Activated T-cell treated with anti-CD3 and anti-CD28 coated beads, Interleukin-2, amount 50 U/mL, for 4 hours (primary cell): Measurements from ENCODE around the gene COPB2. TPM values are rescaled to one million over a fixed set of nuclear protein-coding genes. Genes with fewer than 3 reads are reported as not detected.
"Not testable (repeated sequence)": the region's sequence is repeated elsewhere in the genome, so short reads cannot be mapped to it uniquely, and the experiment has no call there.

ENCODE experiments used
- ATAC-seq, 2 donors: fragments of 200-7000 bp; cut with Tn5 transposase; one replicate each; pipeline ENCODE4 v1.10.0; 2021
- DNase-seq: peaks from one replicate; pipeline ENCODE4 v3.0.0-alpha.2; 2020
- H3K27me3 Mint-ChIP-seq: one replicate; pipeline ENCODE4 v1.8.0; 2021; ENCODE audit warnings: low read depth, mixed read lengths
- H3K36me3 Mint-ChIP-seq: one replicate; pipeline ENCODE4 v1.8.0; 2022; ENCODE audit warnings: mixed read lengths; ENCODE audit not compliant: insufficient read depth
- H3K4me1 Mint-ChIP-seq: one replicate; pipeline ENCODE4 v1.8.0; 2021; ENCODE audit warnings: low read depth, mixed read lengths
- H3K4me3 Mint-ChIP-seq: one replicate; pipeline ENCODE4 v1.8.0; 2021; ENCODE audit warnings: mild to moderate bottlenecking, moderate library complexity, mixed read lengths
- H3K9me3 Mint-ChIP-seq: one replicate; pipeline ENCODE4 v1.8.0; 2021; ENCODE audit warnings: mixed read lengths
- total RNA-seq, 3 donors: library from RNA; stranded (reverse); gene quantifications; one replicate each; pipeline ENCODE4 v1.2.1, GENCODE V29; 2021

COPB2 gene
- total RNA-seq, result 10 to 100 TPM; 83.3 to 89.1 (median 87.2) TPM

DNA sequence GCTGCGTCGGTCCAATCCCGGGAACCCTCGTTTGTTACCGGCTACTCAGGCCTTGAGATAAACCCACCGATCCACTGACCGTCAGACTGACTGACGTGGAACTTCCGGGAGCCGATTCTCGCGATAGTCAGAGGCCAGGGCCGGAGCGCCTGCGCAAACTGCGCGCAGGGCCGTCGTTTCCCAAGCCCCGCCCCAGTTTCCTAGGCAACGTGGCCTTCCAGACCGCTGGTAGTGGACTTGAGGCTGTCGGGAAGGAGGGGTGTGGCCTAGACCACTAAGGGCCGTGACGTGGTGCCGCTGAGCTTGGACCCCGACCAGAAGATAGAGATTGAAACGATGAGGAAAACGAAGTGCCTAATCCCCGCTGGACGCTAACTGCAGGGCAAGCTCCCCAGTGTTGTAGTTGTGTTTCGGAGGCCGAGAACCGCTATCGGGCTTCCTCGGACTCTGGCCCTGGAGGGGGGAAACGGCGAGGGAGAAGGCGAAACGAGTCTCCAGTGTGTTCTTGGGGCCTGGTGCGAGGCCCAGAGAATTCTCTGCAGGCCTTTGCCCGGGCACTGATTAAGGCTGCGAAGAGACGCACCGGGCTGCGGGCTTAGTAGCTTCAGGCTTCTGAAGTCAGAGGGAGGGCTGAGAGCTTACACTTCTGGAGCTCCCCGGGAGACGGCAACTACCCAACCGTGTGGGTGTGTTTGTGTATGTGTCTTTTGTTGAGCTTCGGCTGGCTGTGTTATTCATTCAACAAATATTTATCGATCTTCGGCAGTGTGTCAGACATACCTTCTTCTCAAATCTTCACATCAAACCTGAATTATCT lies at the start of gene COPB2:
COPB2 (minus strand) TSS at position 96 of the 817 bp plus-strand sequence. CDS start 97 bp downstream, outside the sequence.
- peaks cover 41% of the 10 kb centered on the region for H3K4me1 Mint-ChIP-seq
- peak; percentile 95 for ATAC-seq
- no peaks in the 10 kb centered on the region for H3K27me3 Mint-ChIP-seq
- peaks cover 2% of the 10 kb centered on the region for H3K36me3 Mint-ChIP-seq
- peak; percentile 95 for DNase-seq
- no peaks in the 10 kb centered on the region for H3K9me3 Mint-ChIP-seq
- H3K4me3 Mint-ChIP-seq, result peak within 1 kb of the TSS; percentile 96

DNA sequence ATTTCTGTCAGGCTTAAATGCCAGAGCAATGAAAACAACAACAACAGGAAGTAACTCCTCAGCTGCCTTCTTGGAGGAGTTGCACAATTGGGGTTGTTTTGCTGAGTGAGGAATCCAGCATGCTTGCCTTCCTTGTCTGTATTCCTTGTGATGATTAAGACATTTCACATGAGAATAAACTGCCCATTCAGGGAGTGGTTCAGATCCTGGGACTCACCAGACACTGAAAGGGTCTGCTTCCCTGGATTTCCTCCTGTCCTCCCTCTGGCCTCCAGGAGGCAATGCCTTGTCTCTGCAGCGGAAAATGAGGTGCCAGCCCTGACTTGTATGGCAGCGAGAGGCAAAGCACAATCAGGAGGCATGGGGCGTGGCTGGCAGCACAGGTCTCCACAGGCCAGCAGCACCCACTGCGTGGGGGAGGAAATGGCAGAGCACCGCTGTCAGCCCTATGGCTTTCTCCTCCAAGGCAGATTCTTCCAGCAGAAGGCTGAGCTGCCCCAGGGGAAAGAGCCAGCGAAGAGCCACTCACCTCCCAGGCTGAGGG lies 45.4 kb upstream of the COPB2 start:
- no peaks in the 10 kb centered on the region for H3K4me1 Mint-ChIP-seq
- H3K9me3 Mint-ChIP-seq, result no peaks in the 10 kb centered on the region

DNA sequence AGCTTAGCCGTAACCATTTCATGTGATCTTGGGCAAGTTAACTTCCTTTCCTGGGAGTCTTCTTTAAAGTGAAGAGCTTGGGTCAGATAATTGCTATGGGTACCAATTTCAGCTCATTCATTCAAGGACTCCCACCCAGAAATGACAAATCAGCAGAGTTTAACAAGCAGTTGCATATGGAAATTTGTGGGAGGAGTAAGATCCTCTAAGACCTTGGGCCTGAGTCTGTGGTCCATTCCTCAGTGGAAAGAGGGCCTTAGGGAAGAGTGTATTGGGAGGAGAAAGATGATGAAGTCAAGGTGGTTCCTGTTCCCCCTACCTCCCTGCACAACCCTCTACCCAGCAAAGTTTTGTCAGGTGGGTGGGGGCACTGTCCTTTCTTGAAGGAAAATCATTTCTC lies 44.8 kb upstream of the COPB2 start:
- Mint-ChIP-seq H3K36me3 (peaks cover 6% of the 10 kb centered on the region), H3K4me1 (no peaks in the 10 kb centered on the region), H3K9me3 (no peaks in the 10 kb centered on the region), H3K27me3 (no peaks in the 10 kb centered on the region), H3K4me3 (no peak overlapping the region)
- ATAC-seq (no peak), DNase-seq (no peak)

More for the DNA sequence above, 45.4 kb upstream of the COPB2 start:
- Mint-ChIP-seq H3K4me3 (no peak overlapping the region), H3K36me3 (peaks cover 6% of the 10 kb centered on the region), H3K27me3 (no peaks in the 10 kb centered on the region)
- ATAC-seq, result no peak
- no peak for DNase-seq

DNA sequence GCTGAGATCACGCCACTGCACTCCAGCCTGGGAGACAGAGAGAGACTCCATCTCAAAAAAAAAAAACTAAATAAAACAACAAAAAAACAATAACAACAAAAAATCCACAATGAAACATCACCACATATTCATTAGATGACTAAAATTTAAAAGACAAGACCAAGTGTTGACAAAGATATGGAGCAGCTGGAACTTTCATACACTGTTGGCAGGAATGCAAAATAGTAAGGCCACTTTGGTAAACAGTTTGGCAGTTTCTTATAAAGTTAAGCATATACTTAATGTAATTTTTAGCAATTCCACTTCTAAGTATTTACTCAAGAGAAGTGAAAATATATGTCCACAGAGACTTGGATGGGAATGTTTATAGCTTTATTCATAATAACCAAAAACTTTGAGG lies 43.6 kb upstream of the COPB2 start:
- Mint-ChIP-seq H3K4me3 (no peak overlapping the region), H3K9me3 (no peaks in the 10 kb centered on the region), H3K27me3 (no peaks in the 10 kb centered on the region), H3K36me3 (peaks cover 6% of the 10 kb centered on the region), H3K4me1 (no peaks in the 10 kb centered on the region)
- ATAC-seq, result no peak
- DNase-seq, result no peak

DNA sequence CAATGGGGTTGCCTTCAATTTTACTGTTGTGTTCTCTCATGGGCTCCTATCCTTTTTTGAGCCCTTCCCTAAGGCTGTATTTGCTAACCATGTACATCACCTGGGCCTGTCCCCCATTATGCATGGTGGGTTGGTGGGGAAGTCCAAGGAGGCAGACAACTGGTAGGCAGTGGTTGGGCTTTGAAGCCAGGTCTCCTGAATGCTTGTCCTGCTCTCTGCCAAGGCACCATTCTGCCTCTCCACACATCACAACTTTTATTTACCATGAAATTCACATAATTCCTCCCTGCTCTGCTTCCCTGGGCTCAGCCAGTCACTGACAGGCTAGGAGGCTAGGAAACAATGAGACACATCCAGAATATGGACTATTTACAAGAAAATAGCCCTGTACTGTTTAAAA lies 41.0 kb upstream of the COPB2 start:
- Mint-ChIP-seq H3K27me3 (no peaks in the 10 kb centered on the region), H3K36me3 (peaks cover 6% of the 10 kb centered on the region), H3K4me1 (peaks cover 3% of the 10 kb centered on the region), H3K9me3 (no peaks in the 10 kb centered on the region), H3K4me3 (no peak overlapping the region)
- DNase-seq (no peak), ATAC-seq (no peak)

DNA sequence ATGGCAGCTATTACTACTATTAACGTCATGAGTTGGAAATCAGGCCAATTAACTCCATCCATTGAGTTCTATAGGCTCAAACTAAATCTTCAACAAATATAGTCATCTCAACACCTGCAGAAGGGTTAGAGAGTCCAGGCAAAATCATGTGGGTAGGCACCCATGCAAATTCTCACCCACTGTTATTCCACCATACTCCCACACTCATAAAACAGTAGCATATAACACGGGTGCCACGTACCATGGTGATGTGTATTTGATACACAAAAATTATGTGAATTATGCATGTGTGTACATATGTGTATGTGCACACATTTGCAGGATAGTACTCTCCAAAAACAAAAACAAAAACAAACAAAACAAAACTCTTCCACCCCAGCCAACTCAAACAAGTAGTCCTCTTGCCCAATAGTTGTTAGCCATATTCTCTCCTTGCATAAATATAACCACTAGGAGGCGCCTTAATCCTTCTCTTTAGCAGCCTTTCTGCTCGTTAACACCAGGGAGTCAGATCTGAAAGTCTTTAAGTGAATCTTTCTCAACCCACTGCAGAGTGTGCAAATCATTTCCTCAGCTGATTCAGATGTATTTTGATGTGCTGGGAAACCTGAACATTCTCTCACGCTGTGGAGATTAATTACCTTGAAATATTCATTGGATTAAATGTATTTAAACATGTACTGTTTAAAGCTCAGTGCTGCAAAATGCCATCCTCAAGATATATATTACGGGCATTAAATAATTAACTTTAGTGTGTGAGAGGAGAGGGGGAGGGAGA lies 38.0 kb upstream of the COPB2 start:
- H3K36me3 Mint-ChIP-seq, result peaks cover 22% of the 10 kb centered on the region
- no peak overlapping the region for H3K4me3 Mint-ChIP-seq
- H3K4me1 Mint-ChIP-seq, result peaks cover 3% of the 10 kb centered on the region
- H3K9me3 Mint-ChIP-seq, result no peaks in the 10 kb centered on the region
- H3K27me3 Mint-ChIP-seq, result no peaks in the 10 kb centered on the region
- ATAC-seq (peak in 1 of 2 donors; percentile 48), DNase-seq (no peak)

DNA sequence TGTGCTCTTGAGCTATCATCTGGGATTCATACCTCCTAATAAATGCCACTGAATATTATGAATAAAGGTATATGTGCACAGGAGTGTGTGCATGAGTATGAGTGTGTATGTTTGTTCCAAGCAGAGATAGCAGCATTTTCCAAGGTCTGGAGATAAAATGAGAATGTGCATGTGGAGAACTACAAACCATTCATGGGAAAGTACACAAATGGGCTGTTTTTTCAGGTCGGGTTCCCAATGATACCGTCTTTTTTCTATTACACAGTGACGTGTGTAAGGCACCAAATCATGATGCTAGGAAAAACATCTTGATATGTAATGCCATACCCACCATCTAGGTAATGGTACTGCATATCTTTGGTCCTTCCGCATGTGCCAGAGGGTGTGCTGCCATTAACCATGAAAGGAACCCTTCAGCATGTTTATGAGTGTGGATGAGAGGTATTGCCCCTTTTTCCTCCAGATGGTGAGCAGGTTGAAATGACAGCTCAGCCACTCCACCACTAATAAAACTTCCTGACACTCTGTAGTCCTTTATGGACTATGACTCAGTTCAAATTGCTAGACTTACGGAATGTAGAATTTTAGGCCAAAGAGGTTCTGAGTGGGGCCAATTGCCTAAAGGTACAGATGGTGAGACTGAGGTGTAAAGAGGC lies 36.4 kb upstream of the COPB2 start:
- Mint-ChIP-seq H3K27me3 (no peaks in the 10 kb centered on the region), H3K4me1 (peaks cover 3% of the 10 kb centered on the region), H3K36me3 (peaks cover 16% of the 10 kb centered on the region), H3K9me3 (no peaks in the 10 kb centered on the region), H3K4me3 (no peak overlapping the region)
- no peak for DNase-seq
- no peak for ATAC-seq

DNA sequence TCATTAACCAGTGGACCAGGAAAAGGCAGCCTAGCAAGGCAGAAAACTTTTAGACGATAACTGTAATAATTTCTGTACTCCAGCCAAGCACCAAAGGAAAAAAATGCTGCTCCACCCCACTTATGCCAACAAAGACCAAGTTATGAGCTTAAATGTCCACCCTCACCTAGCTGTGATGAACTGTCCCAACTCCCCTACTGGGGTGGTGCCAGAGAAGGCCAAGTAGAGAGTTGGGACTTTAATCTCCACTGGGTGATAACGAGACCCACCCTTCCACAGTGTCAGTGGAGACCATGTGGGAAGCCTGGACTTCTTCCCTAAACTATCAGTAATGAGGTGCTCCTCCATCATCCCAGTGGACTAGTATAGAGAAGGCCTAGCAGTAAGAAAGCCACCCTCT lies 33.8 kb upstream of the COPB2 start:
- no peak for DNase-seq
- no peak for ATAC-seq
- Mint-ChIP-seq H3K36me3 (peaks cover 19% of the 10 kb centered on the region), H3K4me3 (no peak overlapping the region), H3K4me1 (peaks cover 3% of the 10 kb centered on the region), H3K27me3 (no peaks in the 10 kb centered on the region), H3K9me3 (no peaks in the 10 kb centered on the region)

DNA sequence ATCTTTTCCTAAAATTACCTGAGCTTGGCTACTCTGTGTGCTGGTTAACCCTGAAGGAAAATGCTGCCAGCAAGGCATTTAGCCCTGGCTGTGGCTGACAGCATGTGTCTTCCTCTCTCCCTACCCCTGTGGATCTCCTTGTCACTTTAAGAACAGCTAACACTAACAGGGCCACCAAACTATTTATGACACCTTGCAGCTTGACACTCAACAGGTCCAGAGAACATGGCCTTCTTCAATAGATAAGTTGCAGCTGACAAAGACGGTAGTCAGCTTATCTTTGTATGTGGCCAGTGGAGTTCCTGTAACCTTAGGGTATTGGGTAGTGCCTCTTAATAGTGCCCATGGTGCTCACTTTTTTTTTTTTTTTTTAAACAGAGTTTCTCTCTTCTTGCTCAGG lies 32.0 kb upstream of the COPB2 start:
- Mint-ChIP-seq H3K27me3 (no peaks in the 10 kb centered on the region), H3K4me3 (no peak overlapping the region)

DNA sequence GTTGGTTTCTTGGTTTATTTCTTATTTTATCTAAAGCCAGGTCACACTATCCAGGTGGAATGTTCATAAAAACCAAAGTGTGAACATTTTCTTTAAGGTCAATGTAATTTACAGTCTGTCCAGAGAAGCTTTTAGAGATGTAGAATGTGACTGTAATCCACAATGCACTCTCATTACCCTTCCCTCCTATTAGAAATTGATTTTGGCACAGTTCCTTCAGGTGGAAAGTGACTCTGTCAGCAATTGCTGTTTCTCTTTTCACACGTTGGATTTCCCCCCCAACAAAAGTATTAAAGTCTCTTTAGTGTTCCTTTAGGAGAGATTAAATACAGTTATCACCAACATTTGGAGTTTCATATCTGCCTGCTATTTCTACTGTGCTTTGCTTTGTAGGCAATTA lies 31.6 kb upstream of the COPB2 start:
- Mint-ChIP-seq H3K4me1 (no peaks in the 10 kb centered on the region), H3K9me3 (peaks cover 17% of the 10 kb centered on the region), H3K4me3 (no peak overlapping the region), H3K36me3 (peaks cover 24% of the 10 kb centered on the region), H3K27me3 (no peaks in the 10 kb centered on the region)
- ATAC-seq (no peak), DNase-seq (no peak)

More for the DNA sequence above, 32.0 kb upstream of the COPB2 start:
- Mint-ChIP-seq H3K4me1 (no peaks in the 10 kb centered on the region), H3K36me3 (peaks cover 23% of the 10 kb centered on the region), H3K9me3 (peaks cover 13% of the 10 kb centered on the region)
- DNase-seq (no peak), ATAC-seq (no peak)

DNA sequence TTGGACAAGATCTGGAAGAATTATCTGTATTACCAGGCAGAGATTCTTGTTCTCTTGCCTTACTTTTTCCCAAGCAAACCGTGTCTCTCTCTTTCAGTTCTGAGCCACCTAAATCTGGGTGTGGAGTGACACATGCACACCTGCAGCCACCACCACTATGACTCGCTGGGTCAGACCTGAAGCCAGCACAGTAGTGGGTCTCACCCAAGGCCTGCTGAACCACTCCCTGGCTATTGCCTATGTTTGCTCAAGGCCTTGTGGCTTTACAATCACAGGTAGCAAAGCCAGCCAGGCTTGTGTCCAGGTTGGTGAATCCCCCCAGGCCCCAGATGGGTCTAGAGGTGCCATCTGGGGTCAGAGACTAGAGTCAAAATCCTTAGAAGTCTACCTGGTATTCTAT lies 28.7 kb upstream of the COPB2 start:
- H3K4me3 Mint-ChIP-seq, result no peak overlapping the region
- DNase-seq (no peak), ATAC-seq (no peak)
- no peaks in the 10 kb centered on the region for H3K4me1 Mint-ChIP-seq
- H3K9me3 Mint-ChIP-seq, result peaks cover 40% of the 10 kb centered on the region
- peaks cover 15% of the 10 kb centered on the region for H3K36me3 Mint-ChIP-seq
- H3K27me3 Mint-ChIP-seq, result no peaks in the 10 kb centered on the region

DNA sequence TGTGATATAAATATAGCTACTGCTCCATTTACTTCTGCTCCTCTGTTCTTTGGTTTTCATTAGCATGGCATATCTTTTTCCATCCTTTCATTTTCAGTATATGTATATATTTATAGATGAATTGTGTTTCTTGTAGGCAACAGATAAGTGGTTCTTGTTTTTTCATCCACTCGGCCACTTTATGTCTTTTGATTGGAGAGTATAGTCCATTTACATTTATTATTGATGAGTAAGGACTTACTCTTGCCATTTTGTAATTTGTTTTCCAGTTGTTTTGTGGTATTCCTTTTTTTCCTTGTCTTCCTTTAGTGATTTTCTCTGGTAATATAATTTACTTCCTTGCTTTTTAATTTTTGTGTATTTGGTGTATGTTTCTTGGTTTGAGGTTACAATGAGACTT lies 26.8 kb upstream of the COPB2 start:
- H3K4me1 Mint-ChIP-seq, result no peaks in the 10 kb centered on the region
- no peak for ATAC-seq
- DNase-seq, result no peak
- peaks cover 12% of the 10 kb centered on the region for H3K36me3 Mint-ChIP-seq
- H3K4me3 Mint-ChIP-seq, result no peak overlapping the region
- peaks cover 56% of the 10 kb centered on the region for H3K9me3 Mint-ChIP-seq
- no peaks in the 10 kb centered on the region for H3K27me3 Mint-ChIP-seq

DNA sequence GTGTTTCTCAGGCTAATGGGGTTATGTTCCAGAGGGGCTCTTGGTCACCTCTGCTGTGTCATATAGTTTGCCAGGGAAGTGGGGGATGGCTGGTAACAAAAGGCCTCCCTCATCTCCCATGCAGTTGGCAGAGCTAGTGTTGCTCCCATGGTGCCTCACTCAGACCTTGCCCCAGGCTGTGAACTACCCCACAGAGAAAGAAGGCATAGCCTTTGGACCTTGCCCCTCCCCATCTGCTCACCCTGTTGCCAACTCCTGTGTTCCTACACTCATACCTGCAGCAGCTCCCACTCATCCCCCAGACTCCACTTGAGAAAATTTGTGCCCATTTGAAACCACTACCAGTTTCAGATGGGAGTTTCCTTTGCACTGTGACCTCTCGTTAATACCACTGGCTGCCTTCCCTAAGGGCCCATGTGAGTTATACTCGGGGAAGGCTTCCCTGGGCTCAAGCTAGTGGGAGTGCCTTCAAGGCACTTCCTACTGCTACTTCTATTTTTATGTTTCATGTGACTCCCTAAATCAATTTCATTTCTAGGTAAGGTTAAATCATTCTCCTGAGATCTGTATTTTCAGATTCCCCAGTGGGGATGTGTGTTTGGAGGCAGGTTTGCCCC lies 25.3 kb upstream of the COPB2 start:
- DNase-seq, result no peak
- ATAC-seq, result no peak
- Mint-ChIP-seq H3K9me3 (peaks cover 59% of the 10 kb centered on the region), H3K27me3 (no peaks in the 10 kb centered on the region), H3K4me3 (no peak overlapping the region), H3K4me1 (no peaks in the 10 kb centered on the region), H3K36me3 (peaks cover 15% of the 10 kb centered on the region)

DNA sequence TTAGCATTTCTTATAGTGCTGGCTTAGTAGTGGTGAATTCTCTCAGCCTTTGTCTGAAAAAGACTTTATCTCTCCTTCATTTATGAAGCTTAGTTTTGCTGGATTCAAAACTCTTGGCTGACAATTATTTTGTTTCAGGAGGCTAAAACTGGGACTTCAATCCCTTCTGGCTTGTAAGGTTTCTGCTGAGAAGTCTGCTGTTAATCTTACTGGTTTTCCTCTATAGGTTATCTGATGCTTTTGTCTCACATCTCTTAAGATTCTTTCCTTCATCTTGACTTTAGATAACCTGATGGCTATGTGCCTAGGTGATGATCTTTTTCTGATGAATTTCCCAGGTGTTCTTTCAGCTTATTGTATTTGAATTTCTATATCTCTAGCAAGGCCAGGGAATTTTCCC lies 23.4 kb upstream of the COPB2 start:
- Mint-ChIP-seq H3K9me3 (peaks cover 70% of the 10 kb centered on the region), H3K36me3 (peaks cover 12% of the 10 kb centered on the region)
- not testable (repeated sequence) for DNase-seq, H3K27me3 Mint-ChIP-seq, H3K4me3 Mint-ChIP-seq, ATAC-seq, H3K4me1 Mint-ChIP-seq
